GM15510 (cell line): Measurements from ENCODE around the gene PRRT1.

ENCODE experiments used
- POLR2A ChIP-seq: IDR thresholded peaks from 3 replicates; pipeline ENCODE4 v1.6.1; 2011; ENCODE audit warnings: borderline replicate concordance; ENCODE audit not compliant: insufficient read length; ENCODE audit errors: extremely low read depth

PRRT1 gene

GRCh38 chr6:32127717-32128592 lies 23.8 kb downstream of the PRRT1 start, which contains the start of gene ATF6B:
ATF6B (minus strand) TSS chr6:32128246; CDS start chr6:32128207, 39 bp downstream.
- peak; percentile 60 for TF ChIP-seq POLR2A

GRCh38 chr6:32127409-32127716 lies 24.4 kb downstream of the PRRT1 start:
- TF ChIP-seq POLR2A = no peak

GRCh38 chr6:32126880-32127279 lies 24.9 kb downstream of the PRRT1 start:
- no peak for TF ChIP-seq POLR2A

GRCh38 chr6:32123681-32124080 lies 28.1 kb downstream of the PRRT1 start:
- no peak for TF ChIP-seq POLR2A

- no peak for TF ChIP-seq POLR2A
These were observed 31.1 kb downstream of the PRRT1 start for GRCh38 chr6:32120573-32121059.

- no peak for TF ChIP-seq POLR2A
These were observed 32.7 kb downstream of the PRRT1 start for GRCh38 chr6:32118782-32119628.

GRCh38 chr6:32117461-32117860 lies 34.3 kb downstream of the PRRT1 start:
- TF ChIP-seq POLR2A = no peak

- no peak for TF ChIP-seq POLR2A
These were observed 35.1 kb downstream of the PRRT1 start for GRCh38 chr6:32116674-32117073.

- no peak for TF ChIP-seq POLR2A
These were observed 36.1 kb downstream of the PRRT1 start for GRCh38 chr6:32115623-32116022.

- no peak for TF ChIP-seq POLR2A
These were observed 36.9 kb downstream of the PRRT1 start for GRCh38 chr6:32114796-32115195.

- TF ChIP-seq POLR2A = no peak
These were observed 38.1 kb downstream of the PRRT1 start for GRCh38 chr6:32113386-32114352.

- no peak for TF ChIP-seq POLR2A
These were observed 39.2 kb downstream of the PRRT1 start for GRCh38 chr6:32112431-32112980.

GRCh38 chr6:32111424-32112066 lies 40.2 kb downstream of the PRRT1 start:
- no peak for TF ChIP-seq POLR2A

GRCh38 chr6:32110632-32111031 lies 41.1 kb downstream of the PRRT1 start:
- TF ChIP-seq POLR2A = no peak

- no peak for TF ChIP-seq POLR2A
These were observed 42.0 kb downstream of the PRRT1 start for GRCh38 chr6:32109765-32110160.
